Activated B cell treated with CpG ODN at 0.5 μM for 24 hours (primary cell): ENCODE results near the gene SARDH. TPM values are rescaled to one million over a fixed set of nuclear protein-coding genes. Genes with fewer than 3 reads are reported as not detected.

Source experiments
- ATAC-seq: fragments of 200-7000 bp; cut with Tn5 transposase; one replicate; pipeline ENCODE4 v1.10.0; 2021; ENCODE audit warnings: low read depth, mild to moderate bottlenecking, moderate library complexity
- CTCF ChIA-PET: fragments of 350-600 bp; sonication (Branson Sonifier 250); formaldehyde crosslinking; loops from one replicate; lab custom pipeline; 2021; ENCODE audit warnings: antibody characterized with exemption; lab: Charles Lee
- POLR2A ChIA-PET: fragments of 350-600 bp; sonication (Branson Sonifier 250); formaldehyde crosslinking; loops from one replicate; lab custom pipeline; 2021; ENCODE audit warnings: antibody characterized with exemption; lab: Charles Lee
- DNase-seq: peaks from one replicate; pipeline ENCODE4 v3.0.0; 2022
- H3K27ac Mint-ChIP-seq: one replicate; pipeline ENCODE4 v1.8.0; 2020; ENCODE audit warnings: mixed read lengths
- H3K27me3 Mint-ChIP-seq: one replicate; pipeline ENCODE4 v1.8.0; 2021; ENCODE audit warnings: mixed read lengths
- H3K36me3 Mint-ChIP-seq: one replicate; pipeline ENCODE4 v1.8.0; 2021; ENCODE audit warnings: low read depth, mixed read lengths
- H3K4me1 Mint-ChIP-seq: one replicate; pipeline ENCODE4 v1.8.0; 2021; ENCODE audit warnings: mixed read lengths
- H3K4me3 Mint-ChIP-seq: one replicate; pipeline ENCODE4 v1.8.0; 2020; ENCODE audit warnings: mild to moderate bottlenecking, mixed read lengths
- H3K9me3 Mint-ChIP-seq: one replicate; pipeline ENCODE4 v1.8.0; 2020; ENCODE audit warnings: mixed read lengths
- intact Hi-C: fragments of 100-400 bp; cut with micrococcal nuclease; formaldehyde crosslinking; loops from one replicate; pipeline ENCODE4 v1.15.1; 2024
- total RNA-seq: library from RNA; stranded (reverse); gene quantifications from 2 replicates; pipeline ENCODE4 v1.2.3, GENCODE V29; 2022
- TF ChIP-seq, protein P1 (sequence below): fragments of 200-600 bp; IDR thresholded peaks from one replicate; pipeline ENCODE4 v1.8.0; 2022; ENCODE audit warnings: antibody characterized with exemption, mild to moderate bottlenecking

Gene SARDH
- total RNA-seq, 1 donor from 2014 or later = not detected

DNA sequence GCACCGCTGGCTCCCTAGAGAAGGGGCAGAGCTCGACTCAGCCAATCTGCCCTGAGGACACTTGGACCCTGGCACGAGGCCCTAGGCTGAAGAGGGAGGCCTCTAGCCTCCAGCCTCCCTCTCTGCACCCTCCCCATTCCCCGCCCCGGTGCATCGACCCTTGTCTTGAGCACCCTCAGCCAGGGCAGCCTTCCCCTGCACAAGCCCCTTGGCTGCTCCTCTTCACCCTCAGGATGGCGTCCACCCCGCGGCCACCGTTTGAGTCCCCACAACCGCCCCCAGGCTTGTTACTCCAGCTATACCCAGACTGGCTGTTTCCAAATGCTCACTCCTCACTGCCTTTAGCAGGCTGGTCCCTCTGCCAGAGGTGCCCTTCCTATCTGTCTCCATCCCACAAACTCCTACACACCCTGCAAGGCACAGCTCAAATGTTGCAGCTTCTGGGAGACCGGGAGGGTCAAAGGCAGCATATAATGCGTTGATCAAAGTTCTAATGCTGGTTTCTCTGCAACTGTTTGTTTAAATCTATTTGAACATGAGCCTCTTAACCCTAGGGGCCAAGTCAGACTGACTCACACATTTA is 122.5 kb downstream of the SARDH start:
- ATAC-seq (no peak), DNase-seq (no peak)
- intact Hi-C loops = no loop called here
- no peaks in the 10 kb centered on the region for H3K9me3 Mint-ChIP-seq
- no peak overlapping the region for H3K27ac Mint-ChIP-seq
- POLR2A ChIA-PET = no interaction called here
- TF ChIP-seq, protein P1, sequence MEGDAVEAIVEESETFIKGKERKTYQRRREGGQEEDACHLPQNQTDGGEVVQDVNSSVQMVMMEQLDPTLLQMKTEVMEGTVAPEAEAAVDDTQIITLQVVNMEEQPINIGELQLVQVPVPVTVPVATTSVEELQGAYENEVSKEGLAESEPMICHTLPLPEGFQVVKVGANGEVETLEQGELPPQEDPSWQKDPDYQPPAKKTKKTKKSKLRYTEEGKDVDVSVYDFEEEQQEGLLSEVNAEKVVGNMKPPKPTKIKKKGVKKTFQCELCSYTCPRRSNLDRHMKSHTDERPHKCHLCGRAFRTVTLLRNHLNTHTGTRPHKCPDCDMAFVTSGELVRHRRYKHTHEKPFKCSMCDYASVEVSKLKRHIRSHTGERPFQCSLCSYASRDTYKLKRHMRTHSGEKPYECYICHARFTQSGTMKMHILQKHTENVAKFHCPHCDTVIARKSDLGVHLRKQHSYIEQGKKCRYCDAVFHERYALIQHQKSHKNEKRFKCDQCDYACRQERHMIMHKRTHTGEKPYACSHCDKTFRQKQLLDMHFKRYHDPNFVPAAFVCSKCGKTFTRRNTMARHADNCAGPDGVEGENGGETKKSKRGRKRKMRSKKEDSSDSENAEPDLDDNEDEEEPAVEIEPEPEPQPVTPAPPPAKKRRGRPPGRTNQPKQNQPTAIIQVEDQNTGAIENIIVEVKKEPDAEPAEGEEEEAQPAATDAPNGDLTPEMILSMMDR = no peak
- peaks cover 26% of the 10 kb centered on the region for H3K27me3 Mint-ChIP-seq
- peaks cover 6% of the 10 kb centered on the region for H3K4me1 Mint-ChIP-seq
- no peaks in the 10 kb centered on the region for H3K36me3 Mint-ChIP-seq
- CTCF ChIA-PET = no interaction called here
- H3K4me3 Mint-ChIP-seq = no peak overlapping the region

- POLR2A ChIA-PET = no interaction called here
- peaks cover 6% of the 10 kb centered on the region for H3K4me1 Mint-ChIP-seq
- intact Hi-C loops = no loop called here
These were observed 123.0 kb downstream of the SARDH start for GRCh38 chr9:133615186-133615585.

DNA sequence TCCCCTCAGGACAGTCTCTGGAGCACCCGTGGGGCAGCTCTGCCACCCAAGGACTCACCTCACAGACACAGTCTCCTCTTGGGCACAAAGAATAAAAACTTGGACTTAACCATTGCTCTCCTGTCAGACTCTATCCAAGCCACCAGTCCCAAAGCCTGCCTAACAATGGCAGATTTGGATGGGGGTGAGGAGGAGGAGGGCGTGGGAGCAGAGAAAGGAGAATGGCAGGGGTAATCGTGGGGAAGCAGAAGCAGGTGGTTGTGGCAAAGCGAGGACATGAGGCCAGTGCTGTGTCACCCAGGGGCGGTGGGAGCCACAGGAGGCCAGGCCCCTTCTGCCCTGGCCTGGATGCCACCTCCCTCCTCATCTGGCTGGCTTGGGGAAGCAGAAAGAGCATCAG is 123.5 kb downstream of the SARDH start:
- H3K4me3 Mint-ChIP-seq = no peak overlapping the region

More at GRCh38 chr9:133615186-133615585, 123.0 kb downstream of the SARDH start:
- H3K27ac Mint-ChIP-seq = no peak overlapping the region
- H3K27me3 Mint-ChIP-seq = peaks cover 31% of the 10 kb centered on the region
- CTCF ChIA-PET = no interaction called here
- ATAC-seq (no peak), DNase-seq (no peak)
- TF ChIP-seq, protein P1 = no peak
- no peaks in the 10 kb centered on the region for H3K9me3 Mint-ChIP-seq
- H3K4me3 Mint-ChIP-seq = no peak overlapping the region
- no peaks in the 10 kb centered on the region for H3K36me3 Mint-ChIP-seq

GRCh38 chr9:133614056-133614455 is 124.1 kb downstream of the SARDH start:
- ChIA-PET POLR2A (no interaction called here), CTCF (no interaction called here)
- H3K4me1 Mint-ChIP-seq = no peaks in the 10 kb centered on the region
- no peak for DNase-seq
- H3K36me3 Mint-ChIP-seq = no peaks in the 10 kb centered on the region
- TF ChIP-seq, protein P1 = no peak
- H3K27me3 Mint-ChIP-seq = peaks cover 37% of the 10 kb centered on the region
- no peaks in the 10 kb centered on the region for H3K9me3 Mint-ChIP-seq
- intact Hi-C loops = no loop called here
- no peak for ATAC-seq
- H3K27ac Mint-ChIP-seq = no peak overlapping the region
- H3K4me3 Mint-ChIP-seq = no peak overlapping the region

More for the DNA sequence above, 123.5 kb downstream of the SARDH start:
- H3K4me1 Mint-ChIP-seq = peaks cover 1% of the 10 kb centered on the region
- H3K36me3 Mint-ChIP-seq = no peaks in the 10 kb centered on the region
- intact Hi-C loops = no loop called here
- DNase-seq (no peak), ATAC-seq (no peak)
- H3K27me3 Mint-ChIP-seq = peaks cover 34% of the 10 kb centered on the region
- no peaks in the 10 kb centered on the region for H3K9me3 Mint-ChIP-seq
- POLR2A ChIA-PET = no interaction called here
- TF ChIP-seq, protein P1 = no peak
- no peak overlapping the region for H3K27ac Mint-ChIP-seq
- CTCF ChIA-PET = no interaction called here

Other genes with a start within 250 kb of the SARDH start
- gene MYMK, start 213.4 kb downstream of the SARDH start, total RNA-seq = not detected in 2 replicates
- not detected in 2 replicates for gene ADAMTSL2, start 203.6 kb downstream of the SARDH start, total RNA-seq
- not detected in 2 replicates for gene FAM163B, start 129.0 kb downstream of the SARDH start, total RNA-seq
- gene DBH, start 102.0 kb downstream of the SARDH start, total RNA-seq = not detected in 2 replicates